ENCODE results near the gene ARPC1A. TPM values are rescaled to one million over a fixed set of nuclear protein-coding genes. Genes with fewer than 3 reads are reported as not detected.

ARPC1A gene
- total RNA-seq, 1 experiment from 2014 or later, result 201 TPM

DNA sequence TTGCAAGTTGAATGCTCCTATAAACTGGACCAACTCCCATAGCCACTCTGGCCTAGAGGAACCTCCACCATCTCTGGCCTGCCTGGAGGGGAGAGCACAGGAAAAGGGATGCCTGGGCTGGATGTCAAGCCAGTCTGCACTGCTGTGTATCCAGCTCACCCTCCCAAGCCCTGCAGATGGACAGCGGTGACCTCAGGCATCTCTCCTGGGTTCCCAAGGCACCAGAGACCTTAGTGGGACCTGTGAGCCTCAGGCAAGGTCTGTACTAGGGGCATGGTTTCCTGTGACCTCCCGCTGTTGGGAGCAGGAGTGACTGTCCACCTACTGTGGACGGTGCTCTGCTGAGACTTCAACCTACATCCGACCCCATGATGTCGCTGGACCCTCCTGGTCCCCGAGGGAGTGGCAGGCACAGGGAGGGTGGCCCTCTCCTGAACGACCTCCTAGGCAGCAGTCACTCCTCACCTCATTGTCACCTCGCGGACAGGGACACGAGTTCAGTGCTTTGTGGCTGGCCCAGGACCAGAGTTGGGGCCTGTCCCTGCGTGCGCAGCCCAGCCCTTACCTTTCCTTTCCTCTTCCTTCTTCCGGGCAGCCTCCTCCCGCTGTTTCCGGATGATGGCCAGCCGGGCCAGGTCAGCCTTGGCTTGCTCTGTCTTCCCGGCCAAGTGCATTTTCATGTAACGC lies 71.7 kb downstream of the ARPC1A start:
- Mint-ChIP-seq H3K27me3 (ENCODE audit: insufficient read depth, unreplicated experiment) (no peaks in the 10 kb centered on the region), H3K4me3 (ENCODE audit: unreplicated experiment) (no peak overlapping the region), H3K9me3 (ENCODE audit: unreplicated experiment) (no peaks in the 10 kb centered on the region), H3K4me1 (ENCODE audit: low read depth, unreplicated experiment) (peaks cover 4% of the 10 kb centered on the region), H3K27ac (ENCODE audit: unreplicated experiment) (peak overlapping the region; percentile 53), H3K36me3 (ENCODE audit: insufficient read depth, unreplicated experiment) (peaks cover 100% of the 10 kb centered on the region)
- H3K9me3 ChIP-seq, result no peaks in the 10 kb centered on the region
- H3K36me3 ChIP-seq (ENCODE audit: control insufficient read depth, insufficient read depth, low read length), result peaks cover 7% of the 10 kb centered on the region
- no peak for DNase-seq
- BruUV-seq (replicated peaks), result no TSS peak
- ChIA-PET POLR2A (no interaction called here), CTCF (no interaction called here)
- no peaks in the 10 kb centered on the region for H3K4me1 ChIP-seq
- H3K27me3 ChIP-seq (replicated peaks; ENCODE audit: control insufficient read depth, insufficient read depth, low read length), result no peaks in the 10 kb centered on the region
- TF ChIP-seq, protein P1, sequence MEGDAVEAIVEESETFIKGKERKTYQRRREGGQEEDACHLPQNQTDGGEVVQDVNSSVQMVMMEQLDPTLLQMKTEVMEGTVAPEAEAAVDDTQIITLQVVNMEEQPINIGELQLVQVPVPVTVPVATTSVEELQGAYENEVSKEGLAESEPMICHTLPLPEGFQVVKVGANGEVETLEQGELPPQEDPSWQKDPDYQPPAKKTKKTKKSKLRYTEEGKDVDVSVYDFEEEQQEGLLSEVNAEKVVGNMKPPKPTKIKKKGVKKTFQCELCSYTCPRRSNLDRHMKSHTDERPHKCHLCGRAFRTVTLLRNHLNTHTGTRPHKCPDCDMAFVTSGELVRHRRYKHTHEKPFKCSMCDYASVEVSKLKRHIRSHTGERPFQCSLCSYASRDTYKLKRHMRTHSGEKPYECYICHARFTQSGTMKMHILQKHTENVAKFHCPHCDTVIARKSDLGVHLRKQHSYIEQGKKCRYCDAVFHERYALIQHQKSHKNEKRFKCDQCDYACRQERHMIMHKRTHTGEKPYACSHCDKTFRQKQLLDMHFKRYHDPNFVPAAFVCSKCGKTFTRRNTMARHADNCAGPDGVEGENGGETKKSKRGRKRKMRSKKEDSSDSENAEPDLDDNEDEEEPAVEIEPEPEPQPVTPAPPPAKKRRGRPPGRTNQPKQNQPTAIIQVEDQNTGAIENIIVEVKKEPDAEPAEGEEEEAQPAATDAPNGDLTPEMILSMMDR (IDR thresholded peaks at IDR 0.05; ENCODE audit: insufficient read depth in 1 of 2, low read depth in 1 of 2, low read length in 1 of 2, severe bottlenecking in 1 of 2, unreplicated experiment in 1 of 2), result no peak
- no peak overlapping the region for H3K4me3 ChIP-seq (ENCODE audit: low read depth, low read length)
- intact Hi-C loops (cut with micrococcal nuclease; ENCODE audit: unreplicated experiment), result no loop called here

DNA sequence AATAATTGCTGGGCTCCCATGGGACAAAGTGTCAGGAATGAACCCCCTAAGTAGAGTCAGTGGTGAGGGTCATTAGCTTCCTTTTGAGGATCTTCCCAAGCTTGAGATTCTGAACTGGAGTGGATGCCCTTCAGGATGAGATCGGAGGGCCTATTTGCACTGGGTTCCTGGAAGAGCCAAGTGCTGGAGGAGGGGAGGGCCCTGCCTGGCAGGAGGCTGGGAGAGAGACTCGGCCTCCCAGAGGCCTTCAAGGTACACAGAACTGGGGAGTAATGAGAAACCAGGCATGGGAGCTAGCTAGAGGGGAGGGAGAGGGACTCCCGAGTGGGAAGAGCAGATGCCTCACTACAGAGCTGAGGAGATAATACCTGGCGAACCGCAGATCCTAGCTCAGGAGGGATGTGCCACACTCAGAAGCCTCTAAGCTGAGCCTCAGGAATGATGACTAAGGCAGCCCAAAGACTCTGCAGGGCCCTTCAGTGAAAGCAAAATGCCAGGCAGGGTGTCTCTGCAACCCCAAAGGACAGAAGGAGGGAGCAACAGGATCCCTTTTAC lies 73.3 kb downstream of the ARPC1A start:
- intact Hi-C loops (cut with micrococcal nuclease; ENCODE audit: unreplicated experiment), result no loop called here
- no peaks in the 10 kb centered on the region for H3K4me1 ChIP-seq
- H3K4me3 ChIP-seq (ENCODE audit: low read depth, low read length), result no peak overlapping the region
- Mint-ChIP-seq H3K9me3 (ENCODE audit: unreplicated experiment) (no peaks in the 10 kb centered on the region), H3K4me3 (ENCODE audit: unreplicated experiment) (no peak overlapping the region), H3K4me1 (ENCODE audit: low read depth, unreplicated experiment) (peaks cover 8% of the 10 kb centered on the region), H3K36me3 (ENCODE audit: insufficient read depth, unreplicated experiment) (peaks cover 100% of the 10 kb centered on the region), H3K27me3 (ENCODE audit: insufficient read depth, unreplicated experiment) (no peaks in the 10 kb centered on the region), H3K27ac (ENCODE audit: unreplicated experiment) (peak overlapping the region; percentile 11)
- no peaks in the 10 kb centered on the region for H3K9me3 ChIP-seq
- H3K27me3 ChIP-seq (replicated peaks; ENCODE audit: control insufficient read depth, insufficient read depth, low read length), result no peaks in the 10 kb centered on the region
- CTCF ChIA-PET, result no interaction called here
- DNase-seq, result no peak
- no TSS peak for BruUV-seq (replicated peaks)
- H3K36me3 ChIP-seq (ENCODE audit: control insufficient read depth, insufficient read depth, low read length), result peaks cover 9% of the 10 kb centered on the region
- POLR2A ChIA-PET, result interaction anchor here (0.6 to 1.9 kb wide), 2 partner anchors 10 to 79 kb away, joined by 3 to 8 read pairs; partner anchors contain the start of genes BUD31 and PDAP1
- TF ChIP-seq, protein P1 (IDR thresholded peaks at IDR 0.05; ENCODE audit: insufficient read depth in 1 of 2, low read depth in 1 of 2, low read length in 1 of 2, severe bottlenecking in 1 of 2, unreplicated experiment in 1 of 2), result no peak

DNA sequence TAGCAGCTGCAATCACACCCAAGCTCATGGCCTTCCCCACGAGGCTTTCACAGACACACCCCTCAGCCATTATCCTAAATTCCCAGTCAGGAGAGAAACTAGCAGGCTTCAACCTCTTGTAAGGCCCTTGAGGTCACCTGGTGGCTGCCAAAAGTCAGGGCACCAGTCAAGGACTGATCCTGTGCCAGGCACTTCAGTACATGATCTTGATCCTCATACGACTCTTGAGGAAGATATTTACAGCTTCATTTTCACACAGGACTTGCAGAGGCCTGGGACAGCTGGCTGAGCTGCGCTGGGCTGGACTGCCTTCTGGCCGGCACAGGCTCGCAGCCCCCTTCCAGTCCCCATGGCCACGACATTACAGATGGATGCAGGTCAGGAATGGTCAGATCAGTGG lies 73.9 kb downstream of the ARPC1A start:
- intact Hi-C loops (cut with micrococcal nuclease; ENCODE audit: unreplicated experiment), result no loop called here
- peaks cover 14% of the 10 kb centered on the region for H3K36me3 ChIP-seq (ENCODE audit: control insufficient read depth, insufficient read depth, low read length)

More for the DNA sequence above, 73.9 kb downstream of the ARPC1A start:
- Mint-ChIP-seq H3K27me3 (ENCODE audit: insufficient read depth, unreplicated experiment) (no peaks in the 10 kb centered on the region), H3K4me3 (ENCODE audit: unreplicated experiment) (no peak overlapping the region), H3K36me3 (ENCODE audit: insufficient read depth, unreplicated experiment) (peaks cover 100% of the 10 kb centered on the region), H3K27ac (ENCODE audit: unreplicated experiment) (no peak overlapping the region), H3K9me3 (ENCODE audit: unreplicated experiment) (no peaks in the 10 kb centered on the region), H3K4me1 (ENCODE audit: low read depth, unreplicated experiment) (peaks cover 8% of the 10 kb centered on the region)
- Histone ChIP-seq H3K4me1 (no peaks in the 10 kb centered on the region), H3K4me3 (ENCODE audit: low read depth, low read length) (no peak overlapping the region), H3K27me3 (replicated peaks; ENCODE audit: control insufficient read depth, insufficient read depth, low read length) (no peaks in the 10 kb centered on the region), H3K9me3 (no peaks in the 10 kb centered on the region)
- ChIA-PET CTCF (no interaction called here), POLR2A (interaction anchor here (0.6 to 1.9 kb wide), 2 partner anchors 9 to 80 kb away, joined by 3 to 8 read pairs; partner anchors contain the start of genes BUD31 and PDAP1)
- no peak for DNase-seq
- TF ChIP-seq, protein P1 (IDR thresholded peaks at IDR 0.05; ENCODE audit: insufficient read depth in 1 of 2, low read depth in 1 of 2, low read length in 1 of 2, severe bottlenecking in 1 of 2, unreplicated experiment in 1 of 2), result no peak
- no TSS peak for BruUV-seq (replicated peaks)

All from Caco-2 (cell line).